HL-60 (cell line): ENCODE data around the gene ZNF594.

ENCODE experiments used
- DNase-seq, 2 experiments: peaks; one replicate each; pipeline ENCODE4 v3.0.0-alpha.2; 2010 to 2020; ENCODE audit warnings: low read depth in 1 of 2, low spot score in 1 of 2
- H3K27ac ChIP-seq: fragments of 250-450 bp; sonication (Bioruptor Pico); replicated peaks from 2 replicates; pipeline ENCODE4 v1.5.1; 2020; ENCODE audit warnings: mild to moderate bottlenecking, moderate library complexity
- H3K27me3 ChIP-seq: fragments of 250-450 bp; sonication (Bioruptor Pico); 2 replicates; pipeline ENCODE4 v1.5.1; 2021; ENCODE audit warnings: mild to moderate bottlenecking, moderate library complexity; ENCODE audit not compliant: insufficient read depth, poor library complexity, severe bottlenecking
- H3K4me3 ChIP-seq: replicated peaks from 2 replicates; pipeline ENCODE4 v1.5.1; 2011; ENCODE audit warnings: mild to moderate bottlenecking, control low read depth, low read length; ENCODE audit not compliant: insufficient read depth
- CTCF ChIP-seq: IDR thresholded peaks from one replicate; pipeline ENCODE4 v1.5.1; 2011; ENCODE audit warnings: low read length, control low read depth, inconsistent platforms; ENCODE audit not compliant: insufficient read depth
- GABPA ChIP-seq: IDR thresholded peaks from 2 replicates; pipeline ENCODE4 v1.6.1; 2012; ENCODE audit warnings: low read depth
- POLR2AphosphoS5 ChIP-seq: IDR thresholded peaks from 2 replicates; pipeline ENCODE4 v1.6.1; 2012; ENCODE audit warnings: low read depth
- REST ChIP-seq: IDR thresholded peaks from 2 replicates; pipeline ENCODE4 v1.6.1; 2012; ENCODE audit warnings: low read depth; ENCODE audit not compliant: insufficient replicate concordance
- SPI1 ChIP-seq: IDR thresholded peaks from 2 replicates; pipeline ENCODE4 v1.6.1; 2012; ENCODE audit warnings: low read depth, mild to moderate bottlenecking, borderline replicate concordance

The ZNF594 gene

GRCh38 chr17:5183410-5183793 lies 8.3 kb downstream of the ZNF594 start:
- no peak for DNase-seq
- Histone ChIP-seq H3K27me3 (no peaks in the 10 kb centered on the region), H3K27ac (no peak overlapping the region), H3K4me3 (no peak overlapping the region)
- TF ChIP-seq GABPA (no peak), REST (no peak), POLR2AphosphoS5 (no peak), CTCF (no peak), SPI1 (no peak)

- TF ChIP-seq GABPA (no peak), REST (no peak), POLR2AphosphoS5 (no peak), SPI1 (no peak)
- no peak overlapping the region for H3K4me3 ChIP-seq
- DNase-seq: no peak
- no peaks in the 10 kb centered on the region for H3K27me3 ChIP-seq
- no peak overlapping the region for H3K27ac ChIP-seq
These were observed 8.9 kb downstream of the ZNF594 start for GRCh38 chr17:5182597-5183409.

GRCh38 chr17:5181509-5182305 lies 10.0 kb downstream of the ZNF594 start:
- no peak for TF ChIP-seq GABPA
- TF ChIP-seq POLR2AphosphoS5: no peak
- no peak for TF ChIP-seq CTCF
- TF ChIP-seq SPI1: no peak
- TF ChIP-seq REST: no peak
- DNase-seq: no peak
- Histone ChIP-seq H3K27ac (no peak overlapping the region), H3K27me3 (no peaks in the 10 kb centered on the region), H3K4me3 (no peak overlapping the region)
